Osteoblast (primary cell): ENCODE data around the gene RHOF. TPM values are rescaled to one million over a fixed set of nuclear protein-coding genes. Genes with fewer than 3 reads are reported as not detected.

ENCODE experiments used
- DNase-seq: peaks from one replicate; pipeline ENCODE4 v3.0.0; 2011; ENCODE audit warnings: low spot score, mixed read lengths; ENCODE audit not compliant: insufficient read length; ENCODE audit errors: missing footprints
- H2AFZ ChIP-seq: 2 replicates; pipeline ENCODE4 v1.6.0; 2011; ENCODE audit warnings: mild to moderate bottlenecking, low read length
- H3K27ac ChIP-seq: 2 replicates; pipeline ENCODE4 v1.5.1; 2011; ENCODE audit warnings: mild to moderate bottlenecking, low read depth, low read length, moderate library complexity
- H3K27me3 ChIP-seq: 2 replicates; pipeline ENCODE4 v1.6.0; 2012; ENCODE audit warnings: mild to moderate bottlenecking, control low read depth, inconsistent platforms, low read length, moderate library complexity; ENCODE audit not compliant: insufficient read depth
- H3K36me3 ChIP-seq: 2 replicates; pipeline ENCODE4 v1.5.1; 2011; ENCODE audit warnings: mild to moderate bottlenecking, low read length, control low read depth, moderate library complexity; ENCODE audit not compliant: insufficient read depth
- H3K4me1 ChIP-seq: 2 replicates; pipeline ENCODE4 v1.5.1; 2011; ENCODE audit warnings: mild to moderate bottlenecking, low read length, control low read depth, moderate library complexity; ENCODE audit not compliant: insufficient read depth
- H3K4me2 ChIP-seq: 2 replicates; pipeline ENCODE4 v1.6.0; 2011; ENCODE audit warnings: mild to moderate bottlenecking, low read length; ENCODE audit not compliant: insufficient read depth
- H3K4me3 ChIP-seq: fragments of 200-600 bp; sonication (generic); 3 replicates; pipeline ENCODE4 v1.5.1; 2012; ENCODE audit warnings: mild to moderate bottlenecking, low read length, inconsistent platforms; ENCODE audit not compliant: insufficient read depth
- H3K79me2 ChIP-seq: 2 replicates; pipeline ENCODE4 v1.6.0; 2012; ENCODE audit warnings: mild to moderate bottlenecking, low read length, control low read depth, inconsistent platforms; ENCODE audit not compliant: insufficient read depth
- H3K9me3 ChIP-seq: 2 replicates; pipeline ENCODE4 v1.5.1; 2011; ENCODE audit warnings: low read depth, low read length, control low read depth
- H4K20me1 ChIP-seq: 2 replicates; pipeline ENCODE4 v1.6.0; 2012; ENCODE audit warnings: mild to moderate bottlenecking, low read length, control low read depth; ENCODE audit not compliant: insufficient read depth
- total RNA-seq: library from RNA; depleted of rRNA; stranded (reverse); fragments of >200 nt; gene quantifications from 2 replicates; pipeline ENCODE4 v1.2.3, GENCODE V29; 2012
- TF ChIP-seq, protein P1 (sequence below): IDR thresholded peaks from 2 replicates; pipeline ENCODE4 v1.5.1; 2011; ENCODE audit warnings: mild to moderate bottlenecking, low read depth, low read length, moderate library complexity; ENCODE audit errors: extremely low read depth

The RHOF gene
- total RNA-seq, 1 donor, result 8.3 TPM

DNA sequence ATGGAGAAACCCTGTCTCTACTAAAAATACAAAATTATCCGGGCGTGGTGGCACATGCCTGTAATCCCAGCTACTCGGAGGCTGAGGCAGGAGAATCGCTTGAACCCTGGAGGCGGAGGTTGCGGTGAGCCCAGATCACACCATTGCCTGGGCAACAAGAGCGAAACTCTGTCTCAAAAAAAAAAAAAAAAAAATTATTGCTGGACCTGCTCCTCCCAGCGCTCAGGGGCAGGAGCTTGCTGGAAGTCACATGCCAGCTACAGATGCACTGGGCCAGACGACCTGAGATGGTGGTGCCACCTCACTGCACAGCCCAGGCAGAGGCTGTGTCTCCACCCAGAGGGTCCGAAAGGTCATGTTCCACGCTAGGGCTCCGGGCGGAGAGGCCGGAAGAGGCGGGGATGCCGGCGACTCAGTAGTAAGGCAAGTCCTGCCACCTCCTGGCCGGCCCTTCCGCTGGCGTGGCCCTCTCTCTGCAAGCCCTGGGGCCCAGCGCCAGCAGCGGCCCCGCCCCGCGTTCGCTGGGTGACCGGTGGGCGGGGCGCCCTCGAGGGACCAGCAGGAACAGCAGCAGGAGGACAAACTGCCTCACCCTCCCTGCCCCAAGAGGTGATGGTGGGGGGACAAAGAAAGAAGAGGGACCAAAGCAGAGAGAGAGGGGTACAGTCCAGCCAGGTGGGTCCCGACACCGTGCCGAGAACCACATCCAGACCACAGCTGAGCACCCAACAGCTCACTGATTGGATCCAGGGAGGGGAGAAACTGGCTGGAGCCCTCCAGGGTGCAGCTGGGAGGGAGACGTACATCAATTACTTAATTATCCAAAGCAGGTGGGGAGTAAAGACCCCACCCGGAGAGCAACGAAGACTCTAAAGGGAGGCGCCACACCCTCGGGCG lies 3.6 kb upstream of the RHOF start:
- TF ChIP-seq, protein P1, sequence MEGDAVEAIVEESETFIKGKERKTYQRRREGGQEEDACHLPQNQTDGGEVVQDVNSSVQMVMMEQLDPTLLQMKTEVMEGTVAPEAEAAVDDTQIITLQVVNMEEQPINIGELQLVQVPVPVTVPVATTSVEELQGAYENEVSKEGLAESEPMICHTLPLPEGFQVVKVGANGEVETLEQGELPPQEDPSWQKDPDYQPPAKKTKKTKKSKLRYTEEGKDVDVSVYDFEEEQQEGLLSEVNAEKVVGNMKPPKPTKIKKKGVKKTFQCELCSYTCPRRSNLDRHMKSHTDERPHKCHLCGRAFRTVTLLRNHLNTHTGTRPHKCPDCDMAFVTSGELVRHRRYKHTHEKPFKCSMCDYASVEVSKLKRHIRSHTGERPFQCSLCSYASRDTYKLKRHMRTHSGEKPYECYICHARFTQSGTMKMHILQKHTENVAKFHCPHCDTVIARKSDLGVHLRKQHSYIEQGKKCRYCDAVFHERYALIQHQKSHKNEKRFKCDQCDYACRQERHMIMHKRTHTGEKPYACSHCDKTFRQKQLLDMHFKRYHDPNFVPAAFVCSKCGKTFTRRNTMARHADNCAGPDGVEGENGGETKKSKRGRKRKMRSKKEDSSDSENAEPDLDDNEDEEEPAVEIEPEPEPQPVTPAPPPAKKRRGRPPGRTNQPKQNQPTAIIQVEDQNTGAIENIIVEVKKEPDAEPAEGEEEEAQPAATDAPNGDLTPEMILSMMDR, result peak; percentile 6
- Histone ChIP-seq H3K79me2 (peaks cover 48% of the 10 kb centered on the region), H3K27ac (peak overlapping the region; percentile 70), H3K4me2 (peak overlapping the region; percentile 77), H3K9me3 (no peaks in the 10 kb centered on the region), H4K20me1 (peaks cover 19% of the 10 kb centered on the region), H2AFZ (no peak overlapping the region), H3K4me1 (peaks cover 56% of the 10 kb centered on the region), H3K27me3 (no peaks in the 10 kb centered on the region), H3K36me3 (no peaks in the 10 kb centered on the region), H3K4me3 (peak overlapping the region; percentile 86)
- DNase-seq, result peak; percentile 99

DNA sequence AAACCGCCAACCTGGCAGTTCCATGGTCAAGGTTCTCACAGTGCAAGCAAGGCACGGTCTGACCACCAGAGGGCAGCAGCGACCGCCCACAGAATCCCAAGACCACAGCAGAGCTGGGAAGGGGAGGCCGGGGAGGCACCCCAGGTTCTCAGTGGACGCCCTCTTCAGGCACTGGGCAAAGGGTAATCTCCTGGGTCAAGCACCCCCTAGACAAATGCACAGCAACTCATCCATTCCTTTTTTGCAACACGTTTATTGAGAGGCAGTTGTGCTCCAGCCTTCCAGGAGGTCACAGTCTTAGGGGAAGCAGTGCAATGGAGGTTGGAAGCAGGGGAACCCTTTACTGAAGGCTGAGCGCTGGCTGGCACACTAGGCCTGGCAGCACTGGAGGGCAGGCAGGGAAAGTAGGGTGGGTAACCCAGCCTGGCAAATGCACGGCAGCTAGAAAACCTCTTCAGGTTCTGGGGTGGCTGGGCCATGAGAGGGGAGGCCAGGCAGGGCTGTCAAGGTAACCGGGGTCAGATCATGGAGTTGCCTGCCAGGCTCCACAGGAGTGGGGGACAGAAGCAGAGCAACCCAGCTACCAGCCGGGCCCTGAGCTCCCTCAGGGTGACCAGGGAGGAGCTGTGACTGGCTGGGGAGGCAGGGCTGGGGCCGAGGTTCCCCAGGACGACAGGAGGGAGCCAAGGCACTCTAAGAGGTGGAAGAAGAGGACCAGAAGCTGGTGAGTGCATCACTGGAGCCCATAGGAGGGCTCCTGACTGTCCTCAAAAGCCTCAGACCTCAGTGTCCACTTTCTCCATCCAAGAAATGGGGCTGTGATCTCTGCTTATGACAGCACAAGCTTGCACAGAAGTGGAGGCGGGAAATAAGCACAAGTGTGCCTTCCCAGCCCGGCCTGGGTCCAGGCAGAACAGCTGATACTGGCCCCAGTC lies 1.8 kb upstream of the RHOF start:
- Histone ChIP-seq H3K4me2 (peak overlapping the region; percentile 95), H3K4me3 (peak overlapping the region; percentile 77), H3K79me2 (peaks cover 38% of the 10 kb centered on the region), H3K9me3 (no peaks in the 10 kb centered on the region), H3K36me3 (no peaks in the 10 kb centered on the region), H3K27me3 (no peaks in the 10 kb centered on the region), H4K20me1 (peaks cover 19% of the 10 kb centered on the region), H3K27ac (peak overlapping the region; percentile 65), H2AFZ (peak overlapping the region; percentile 61), H3K4me1 (peaks cover 44% of the 10 kb centered on the region)
- DNase-seq, result peak; percentile 98
- TF ChIP-seq, protein P1, result peak; percentile 94

DNA sequence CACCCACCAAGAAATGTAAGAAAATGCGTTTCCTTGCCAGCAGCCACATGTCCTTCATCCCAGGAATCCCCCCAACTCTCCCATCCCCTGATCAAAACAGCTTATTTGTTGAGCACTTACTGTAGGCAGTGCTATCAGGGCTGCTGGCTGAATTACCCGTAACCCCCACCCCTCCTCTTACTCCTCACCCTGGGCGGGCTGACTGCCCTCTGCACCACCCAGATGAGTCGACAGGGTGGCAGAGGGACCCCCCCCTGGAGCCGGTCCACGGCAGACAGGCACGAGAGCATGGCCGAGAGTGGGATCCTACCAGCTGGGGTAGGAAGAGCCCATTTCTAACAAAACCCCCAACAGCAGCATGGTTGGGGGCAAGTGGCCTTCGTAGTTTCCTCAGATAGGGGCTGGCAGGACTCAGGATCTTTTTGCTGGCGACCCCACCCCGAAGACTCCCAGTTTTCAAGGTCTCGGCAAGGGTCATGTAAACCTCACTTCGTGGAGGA lies 1.1 kb upstream of the RHOF start:
- peak; percentile 93 for DNase-seq
- Histone ChIP-seq H3K4me2 (peak overlapping the region; percentile 95), H3K27me3 (no peaks in the 10 kb centered on the region), H2AFZ (peak overlapping the region; percentile 61), H3K4me1 (peaks cover 44% of the 10 kb centered on the region), H3K36me3 (no peaks in the 10 kb centered on the region), H3K9me3 (no peaks in the 10 kb centered on the region), H4K20me1 (peaks cover 19% of the 10 kb centered on the region), H3K4me3 (peak overlapping the region; percentile 77), H3K27ac (peak overlapping the region; percentile 65), H3K79me2 (peaks cover 38% of the 10 kb centered on the region)
- TF ChIP-seq, protein P1, result no peak
